Panc1 (cell line): ENCODE data around the gene CLIC1. TPM values are rescaled to one million over a fixed set of nuclear protein-coding genes. Genes with fewer than 3 reads are reported as not detected.

Experiments used
- ATAC-seq: fragments of 200-7000 bp; cut with Tn5 transposase; 2 replicates; pipeline ENCODE4 v1.9.1; 2020; ENCODE audit warnings: mild to moderate bottlenecking, moderate library complexity
- BruUV-seq: library from RNA; stranded (reverse); fragments of 400-500 nt; replicated peaks from 2 replicates; lab custom pipeline; 2021; lab: Mats Ljungman, UMichigan
- CTCF ChIA-PET: fragments of 300-600 bp; sonication (Branson Sonifier 250); formaldehyde crosslinking; loops from one replicate; lab custom pipeline; 2022; ENCODE audit warnings: antibody characterized with exemption; lab: Charles Lee
- POLR2A ChIA-PET: fragments of 300-600 bp; sonication (Branson Sonifier 250); formaldehyde crosslinking; loops from one replicate; lab custom pipeline; 2022; ENCODE audit warnings: antibody characterized with exemption; lab: Charles Lee
- DNase-seq: peaks from one replicate; pipeline ENCODE4 v3.0.0-alpha.2; 2010; ENCODE audit warnings: low read depth, low spot score
- H3K27ac ChIP-seq: 2 replicates; pipeline ENCODE4 v1.5.1; 2011; ENCODE audit warnings: mild to moderate bottlenecking, low read length, inconsistent platforms
- H3K27me3 ChIP-seq: fragments of 200-500 bp; sonication (Bioruptor generic); 2 replicates; pipeline ENCODE4 v1.6.0; 2014; ENCODE audit warnings: low read length, inconsistent platforms; ENCODE audit not compliant: control insufficient read depth, insufficient read depth
- H3K36me3 ChIP-seq: fragments of 200-500 bp; sonication (Bioruptor generic); 2 replicates; pipeline ENCODE4 v1.5.1; 2014; ENCODE audit warnings: inconsistent platforms, mild to moderate bottlenecking, low read length, moderate library complexity; ENCODE audit not compliant: control insufficient read depth, insufficient read depth
- H3K4me1 ChIP-seq: 2 replicates; pipeline ENCODE4 v1.5.1; 2011; ENCODE audit warnings: inconsistent platforms, mild to moderate bottlenecking, low read length, moderate library complexity; ENCODE audit not compliant: control insufficient read depth, insufficient read depth
- H3K4me3 ChIP-seq, 2 experiments: 2 replicates each; pipeline ENCODE4 v1.5.1; 2011 to 2012; ENCODE audit warnings: low read depth in 2 of 2, low read length in 2 of 2, mild to moderate bottlenecking in 2 of 2, inconsistent platforms in 1 of 2, moderate library complexity in 1 of 2
- H3K9me3 ChIP-seq: fragments of 200-500 bp; sonication (Bioruptor generic); 2 replicates; pipeline ENCODE4 v1.5.1; 2014; ENCODE audit warnings: low read depth, mild to moderate bottlenecking, inconsistent platforms, low read length, moderate library complexity; ENCODE audit not compliant: control insufficient read depth, insufficient read depth
- CTCF ChIP-seq: fragments of 450-650 bp; IDR thresholded peaks from 2 replicates; pipeline ENCODE4 v1.5.1; 2017; ENCODE audit warnings: mild to moderate bottlenecking
- POLR2AphosphoS5 ChIP-seq: IDR thresholded peaks from 2 replicates; pipeline ENCODE4 v1.6.1; 2012; ENCODE audit warnings: mild to moderate bottlenecking, low read depth, low read length, moderate library complexity
- REST ChIP-seq, 2 experiments: IDR thresholded peaks; 2 replicates each; pipeline ENCODE4 v1.6.1; 2011 to 2012; ENCODE audit warnings: low read depth in 2 of 2, control low read depth in 1 of 2, low read length in 1 of 2, mild to moderate bottlenecking in 1 of 2, moderate library complexity in 1 of 2; ENCODE audit not compliant: insufficient read depth in 1 of 2
- SIN3A ChIP-seq: IDR thresholded peaks from 2 replicates; pipeline ENCODE4 v1.6.1; 2012; ENCODE audit warnings: low read depth, mild to moderate bottlenecking, low read length, moderate library complexity, borderline replicate concordance; ENCODE audit not compliant: insufficient read depth
- TCF7L2 ChIP-seq: IDR thresholded peaks from 2 replicates; pipeline ENCODE4 v1.6.1; 2011; ENCODE audit warnings: mild to moderate bottlenecking, low read depth, low read length, inconsistent platforms
- in situ Hi-C: cut with HindIII; loops from 2 replicates; pipeline ENCODE4 v1.10.0; 2016; ENCODE audit warnings: low sequenced_read_pairs, low pct_unique_long_range_greater_than_20kb
- intact Hi-C: fragments of 100-400 bp; cut with micrococcal nuclease; formaldehyde crosslinking; loops from one replicate; pipeline ENCODE4 v1.10.0; 2022; ENCODE audit not compliant: unreplicated experiment
- total RNA-seq: library from RNA; stranded (reverse); gene quantifications from one replicate; pipeline ENCODE4 v1.2.1, GENCODE V29; 2021; ENCODE audit not compliant: unreplicated experiment

Gene CLIC1
- total RNA-seq, 1 experiment from 2014 or later = 583 TPM

GRCh38 chr6:31762356-31762755 is 26.0 kb upstream of the CLIC1 start, which contains the start of gene SAPCD1:
Gene SAPCD1 (plus strand): TSS chr6:31762656. CDS start chr6:31763055, 399 bp downstream.
- no peaks in the 10 kb centered on the region for H3K9me3 ChIP-seq
- TF ChIP-seq CTCF = no peak
- no peak for TF ChIP-seq REST (IDR thresholded peaks at IDR 0.05; ENCODE audit: insufficient read depth in 1 of 2, low read depth in 2 of 2, low read length in 1 of 2)
- TF ChIP-seq POLR2AphosphoS5 = no peak
- no peak for TF ChIP-seq SIN3A
- no peak for TF ChIP-seq TCF7L2
- in situ Hi-C loops = no loop called here
- no peaks in the 10 kb centered on the region for H3K4me1 ChIP-seq
- H3K27ac ChIP-seq = no peak within 1 kb of the TSS
- CTCF ChIA-PET = no interaction called here
- no TSS peak for BruUV-seq
- DNase-seq = no peak
- H3K4me3 ChIP-seq = no peak within 1 kb of the TSS
- no peaks in the 10 kb centered on the region for H3K27me3 ChIP-seq
- H3K36me3 ChIP-seq = no peaks in the 10 kb centered on the region
- POLR2A ChIA-PET = no interaction called here
- intact Hi-C loops = no loop called here
- no peak for ATAC-seq

- H3K4me1 ChIP-seq = no peaks in the 10 kb centered on the region
- POLR2A ChIA-PET = interaction anchor here (0.5 kb wide), 2 partner anchors 17 to 95 kb away, joined by 4 to 9 read pairs; no protein-coding TSS in a partner anchor
- no peak for DNase-seq
- no peak overlapping the region for H3K27ac ChIP-seq
- H3K27me3 ChIP-seq = no peaks in the 10 kb centered on the region
- TSS peak; percentile 27 for BruUV-seq
- H3K4me3 ChIP-seq = no peak overlapping the region
- CTCF ChIA-PET = no interaction called here
- in situ Hi-C loops = no loop called here
- no peak for ATAC-seq
- H3K36me3 ChIP-seq = no peaks in the 10 kb centered on the region
- TF ChIP-seq SIN3A = no peak
- TF ChIP-seq POLR2AphosphoS5 = no peak
- TF ChIP-seq CTCF = no peak
- no peak for TF ChIP-seq REST (IDR thresholded peaks at IDR 0.05; ENCODE audit: insufficient read depth in 1 of 2, low read depth in 2 of 2, low read length in 1 of 2)
- TF ChIP-seq TCF7L2 = no peak
- intact Hi-C loops = no loop called here
- no peaks in the 10 kb centered on the region for H3K9me3 ChIP-seq
These were observed 25.0 kb upstream of the CLIC1 start for GRCh38 chr6:31761343-31761742.
